Stimulated activated CD8-positive, alpha-beta memory T cell treated with anti-CD3 and anti-CD28 coated beads, Interleukin-7, amount 100 ng/mL, for 4 hours (primary cell): ENCODE data around the gene NFKBIL1.

Experiments used
- DNase-seq, 2 donors: peaks; one replicate each; pipeline ENCODE4 v3.0.0-alpha.2; 2020; ENCODE audit warnings: low read depth in 2 of 2

NFKBIL1 gene

DNA sequence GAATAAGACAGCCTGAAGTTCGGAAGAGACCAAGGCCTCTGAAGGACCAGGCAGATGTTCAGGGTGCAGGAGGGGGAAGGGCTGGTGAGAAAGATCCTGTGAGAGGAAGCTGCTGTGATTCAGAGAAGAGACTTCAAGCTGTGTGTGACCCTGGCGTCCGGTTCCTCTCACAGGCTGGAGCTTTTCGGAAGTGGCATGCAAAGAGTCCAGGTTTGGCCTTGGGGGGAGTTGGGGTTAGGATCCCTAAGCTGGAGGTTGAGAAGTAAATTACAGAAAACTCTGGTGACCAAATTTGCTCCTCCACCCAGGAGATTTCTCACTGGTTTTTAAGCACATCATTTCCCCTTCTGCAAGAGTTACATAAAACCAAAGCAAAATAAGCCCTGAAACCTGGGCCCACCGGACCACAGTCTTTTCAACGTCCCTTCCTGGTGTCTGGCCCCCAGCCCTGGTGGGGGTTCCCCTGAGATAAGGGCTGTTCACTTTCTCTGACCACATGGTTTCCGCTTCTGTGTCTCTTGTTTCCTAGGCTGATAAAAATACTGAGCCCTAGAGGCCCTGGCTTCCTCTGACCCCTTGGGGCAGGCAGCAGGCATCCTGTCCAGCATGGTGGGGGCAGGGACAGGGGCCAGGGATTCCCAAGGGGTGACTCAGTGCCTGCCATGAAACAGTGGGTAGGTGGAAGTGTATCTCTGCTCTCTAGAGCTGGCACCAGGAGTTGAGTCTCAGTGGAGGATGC lies 12.7 kb downstream of the NFKBIL1 start:
- DNase-seq = no peak

DNA sequence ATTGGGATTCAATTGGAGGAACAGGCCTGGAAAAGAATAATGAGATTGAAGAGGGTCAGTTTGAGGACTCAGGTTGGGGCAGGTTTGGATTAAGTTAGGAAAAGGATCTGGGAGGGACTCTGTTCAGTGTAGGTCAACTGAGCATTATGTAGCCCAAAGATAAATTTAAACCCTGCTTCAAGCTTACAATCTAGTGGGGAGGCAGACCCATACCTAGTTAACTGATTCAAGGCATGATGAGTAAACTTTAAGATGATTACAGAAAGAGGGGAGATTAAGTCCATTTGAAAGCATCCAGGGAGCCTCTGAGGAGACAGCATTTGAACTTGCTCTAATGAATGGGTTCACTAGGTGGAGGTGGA lies 13.3 kb downstream of the NFKBIL1 start:
- DNase-seq = no peak

DNA sequence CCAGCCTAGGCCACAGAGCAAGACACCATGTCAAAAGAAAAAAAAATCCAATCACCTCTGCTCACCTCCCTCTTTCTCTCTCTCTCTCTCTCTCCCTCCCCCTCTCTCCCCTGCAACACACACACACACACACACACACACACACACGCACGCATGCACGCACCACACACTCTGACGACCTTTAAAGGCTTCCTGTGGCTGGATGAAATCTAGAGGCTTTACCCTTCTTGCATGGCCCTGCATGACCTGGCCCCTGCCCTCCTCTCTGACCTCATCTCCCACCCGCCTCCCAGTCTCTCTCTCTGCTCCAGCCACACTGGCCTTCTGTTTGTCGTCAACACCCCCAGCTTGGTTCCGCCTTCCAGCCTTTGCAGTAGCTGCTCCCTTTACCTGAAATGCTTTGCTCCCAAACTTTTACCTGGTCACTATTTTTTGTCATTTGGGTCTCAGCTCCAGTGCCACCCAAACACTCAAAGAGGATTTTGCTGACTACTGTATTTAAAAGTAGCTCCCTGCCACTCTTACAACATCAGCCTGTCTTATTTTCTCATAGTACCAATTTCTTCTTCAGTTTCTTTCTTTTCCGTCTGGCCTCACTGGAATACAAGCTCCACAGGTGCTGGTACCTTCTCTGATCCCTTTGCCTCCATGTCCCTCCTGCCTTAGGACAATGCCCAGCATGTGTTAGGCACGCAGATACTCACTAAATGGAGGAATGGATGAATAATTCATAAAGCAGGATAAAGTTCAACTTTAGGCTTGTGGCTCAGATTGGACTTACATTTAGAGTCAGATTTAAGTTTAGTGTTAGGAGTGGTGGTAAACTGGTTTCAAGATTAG lies 20.3 kb downstream of the NFKBIL1 start:
- no peak for DNase-seq

DNA sequence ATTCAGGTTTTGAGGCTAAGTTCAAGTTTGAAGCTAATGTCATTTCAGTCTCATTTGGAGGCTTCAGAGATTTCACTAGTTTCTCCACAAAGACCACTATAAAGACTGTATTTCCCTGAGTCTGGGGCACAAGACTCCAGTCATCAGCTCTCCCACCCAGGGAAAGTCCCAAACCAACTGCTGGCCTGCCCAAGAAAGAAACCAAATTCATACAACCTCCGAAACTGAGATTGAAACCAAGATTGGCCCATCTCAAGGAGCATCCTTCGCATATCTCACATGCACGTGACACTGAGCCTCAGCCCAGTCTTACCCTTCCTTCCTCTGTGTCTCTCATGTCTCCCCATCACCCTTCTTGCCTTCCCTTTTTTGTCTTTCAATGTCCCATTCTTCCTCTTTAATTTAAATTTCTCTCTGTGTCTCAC lies 21.1 kb downstream of the NFKBIL1 start:
- DNase-seq = peak in 1 of 2 donors; percentile 75

DNA sequence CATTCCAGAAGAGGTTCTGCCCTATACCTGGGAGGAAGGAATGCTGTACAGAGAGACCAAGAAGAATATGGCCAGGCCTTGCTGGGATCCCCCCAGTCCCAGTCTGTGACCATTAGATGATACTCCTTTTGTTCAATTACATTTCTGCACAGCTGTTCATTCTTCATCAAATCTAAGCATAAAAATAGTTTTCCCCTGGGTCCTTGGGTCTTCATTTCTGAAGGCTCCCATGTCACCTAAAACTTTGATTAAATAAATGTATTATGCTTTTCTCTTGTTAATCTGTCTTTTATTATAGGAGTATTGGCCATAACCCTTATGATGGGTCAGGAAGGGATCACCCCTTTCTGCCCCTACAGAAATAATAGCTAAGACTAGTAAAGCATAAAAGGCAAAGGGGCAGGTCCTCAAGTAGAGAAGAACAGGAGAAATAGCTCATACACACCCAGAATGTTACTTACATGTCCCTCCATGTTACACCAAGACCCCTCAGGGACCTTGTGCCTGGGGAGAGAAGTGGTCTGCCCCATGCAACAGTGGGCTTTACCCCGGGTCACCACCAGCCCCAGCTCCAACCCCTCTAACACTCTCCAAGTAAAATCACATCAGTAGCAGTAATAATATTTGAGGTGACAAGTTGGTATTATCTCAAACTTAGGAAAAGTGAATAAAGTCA lies 22.6 kb downstream of the NFKBIL1 start:
- no peak for DNase-seq

DNA sequence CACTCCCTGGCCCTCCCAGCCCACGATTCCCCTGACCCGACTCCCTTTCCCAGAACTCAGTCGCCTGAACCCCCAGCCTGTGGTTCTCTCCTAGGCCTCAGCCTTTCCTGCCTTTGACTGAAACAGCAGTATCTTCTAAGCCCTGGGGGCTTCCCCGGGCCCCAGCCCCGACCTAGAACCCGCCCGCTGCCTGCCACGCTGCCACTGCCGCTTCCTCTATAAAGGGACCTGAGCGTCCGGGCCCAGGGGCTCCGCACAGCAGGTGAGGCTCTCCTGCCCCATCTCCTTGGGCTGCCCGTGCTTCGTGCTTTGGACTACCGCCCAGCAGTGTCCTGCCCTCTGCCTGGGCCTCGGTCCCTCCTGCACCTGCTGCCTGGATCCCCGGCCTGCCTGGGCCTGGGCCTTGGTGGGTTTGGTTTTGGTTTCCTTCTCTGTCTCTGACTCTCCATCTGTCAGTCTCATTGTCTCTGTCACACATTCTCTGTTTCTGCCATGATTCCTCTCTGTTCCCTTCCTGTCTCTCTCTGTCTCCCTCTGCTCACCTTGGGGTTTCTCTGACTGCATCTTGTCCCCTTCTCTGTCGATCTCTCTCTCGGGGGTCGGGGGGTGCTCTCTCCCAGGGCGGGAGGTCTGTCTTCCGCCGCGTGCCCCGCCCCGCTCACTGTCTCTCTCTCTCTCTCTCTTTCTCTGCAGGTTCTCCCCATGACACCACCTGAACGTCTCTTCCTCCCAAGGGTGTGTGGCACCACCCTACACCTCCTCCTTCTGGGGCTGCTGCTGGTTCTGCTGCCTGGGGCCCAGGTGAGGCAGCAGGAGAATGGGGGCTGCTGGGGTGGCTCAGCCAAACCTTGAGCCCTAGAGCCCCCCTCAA lies 24.9 kb downstream of the NFKBIL1 start, which contains the start of gene LTA:
Gene LTA, plus strand, starts transcription at position 249 of the 871 bp plus-strand sequence. Its CDS starts 454 bp downstream, at position 703.
- peak; percentile 74 to 77 for DNase-seq

DNA sequence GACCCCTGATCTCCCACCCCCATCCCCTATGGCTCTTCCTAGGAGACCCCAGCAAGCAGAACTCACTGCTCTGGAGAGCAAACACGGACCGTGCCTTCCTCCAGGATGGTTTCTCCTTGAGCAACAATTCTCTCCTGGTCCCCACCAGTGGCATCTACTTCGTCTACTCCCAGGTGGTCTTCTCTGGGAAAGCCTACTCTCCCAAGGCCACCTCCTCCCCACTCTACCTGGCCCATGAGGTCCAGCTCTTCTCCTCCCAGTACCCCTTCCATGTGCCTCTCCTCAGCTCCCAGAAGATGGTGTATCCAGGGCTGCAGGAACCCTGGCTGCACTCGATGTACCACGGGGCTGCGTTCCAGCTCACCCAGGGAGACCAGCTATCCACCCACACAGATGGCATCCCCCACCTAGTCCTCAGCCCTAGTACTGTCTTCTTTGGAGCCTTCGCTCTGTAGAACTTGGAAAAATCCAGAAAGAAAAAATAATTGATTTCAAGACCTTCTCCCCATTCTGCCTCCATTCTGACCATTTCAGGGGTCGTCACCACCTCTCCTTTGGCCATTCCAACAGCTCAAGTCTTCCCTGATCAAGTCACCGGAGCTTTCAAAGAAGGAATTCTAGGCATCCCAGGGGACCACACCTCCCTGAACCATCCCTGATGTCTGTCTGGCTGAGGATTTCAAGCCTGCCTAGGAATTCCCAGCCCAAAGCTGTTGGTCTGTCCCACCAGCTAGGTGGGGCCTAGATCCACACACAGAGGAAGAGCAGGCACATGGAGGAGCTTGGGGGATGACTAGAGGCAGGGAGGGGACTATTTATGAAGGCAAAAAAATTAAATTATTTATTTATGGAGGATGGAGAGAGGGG lies 26.1 kb downstream of the NFKBIL1 start:
- no peak for DNase-seq

DNA sequence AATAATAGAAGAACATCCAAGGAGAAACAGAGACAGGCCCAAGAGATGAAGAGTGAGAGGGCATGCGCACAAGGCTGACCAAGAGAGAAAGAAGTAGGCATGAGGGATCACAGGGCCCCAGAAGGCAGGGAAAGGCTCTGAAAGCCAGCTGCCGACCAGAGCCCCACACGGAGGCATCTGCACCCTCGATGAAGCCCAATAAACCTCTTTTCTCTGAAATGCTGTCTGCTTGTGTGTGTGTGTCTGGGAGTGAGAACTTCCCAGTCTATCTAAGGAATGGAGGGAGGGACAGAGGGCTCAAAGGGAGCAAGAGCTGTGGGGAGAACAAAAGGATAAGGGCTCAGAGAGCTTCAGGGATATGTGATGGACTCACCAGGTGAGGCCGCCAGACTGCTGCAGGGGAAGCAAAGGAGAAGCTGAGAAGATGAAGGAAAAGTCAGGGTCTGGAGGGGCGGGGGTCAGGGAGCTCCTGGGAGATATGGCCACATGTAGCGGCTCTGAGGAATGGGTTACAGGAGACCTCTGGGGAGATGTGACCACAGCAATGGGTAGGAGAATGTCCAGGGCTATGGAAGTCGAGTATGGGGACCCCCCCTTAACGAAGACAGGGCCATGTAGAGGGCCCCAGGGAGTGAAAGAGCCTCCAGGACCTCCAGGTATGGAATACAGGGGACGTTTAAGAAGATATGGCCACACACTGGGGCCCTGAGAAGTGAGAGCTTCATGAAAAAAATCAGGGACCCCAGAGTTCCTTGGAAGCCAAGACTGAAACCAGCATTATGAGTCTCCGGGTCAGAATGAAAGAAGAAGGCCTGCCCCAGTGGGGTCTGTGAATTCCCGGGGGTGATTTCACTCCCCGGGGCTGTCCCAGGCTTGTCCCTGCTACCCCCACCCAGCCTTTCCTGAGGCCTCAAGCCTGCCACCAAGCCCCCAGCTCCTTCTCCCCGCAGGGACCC lies 27.0 kb downstream of the NFKBIL1 start:
- no peak for DNase-seq

DNA sequence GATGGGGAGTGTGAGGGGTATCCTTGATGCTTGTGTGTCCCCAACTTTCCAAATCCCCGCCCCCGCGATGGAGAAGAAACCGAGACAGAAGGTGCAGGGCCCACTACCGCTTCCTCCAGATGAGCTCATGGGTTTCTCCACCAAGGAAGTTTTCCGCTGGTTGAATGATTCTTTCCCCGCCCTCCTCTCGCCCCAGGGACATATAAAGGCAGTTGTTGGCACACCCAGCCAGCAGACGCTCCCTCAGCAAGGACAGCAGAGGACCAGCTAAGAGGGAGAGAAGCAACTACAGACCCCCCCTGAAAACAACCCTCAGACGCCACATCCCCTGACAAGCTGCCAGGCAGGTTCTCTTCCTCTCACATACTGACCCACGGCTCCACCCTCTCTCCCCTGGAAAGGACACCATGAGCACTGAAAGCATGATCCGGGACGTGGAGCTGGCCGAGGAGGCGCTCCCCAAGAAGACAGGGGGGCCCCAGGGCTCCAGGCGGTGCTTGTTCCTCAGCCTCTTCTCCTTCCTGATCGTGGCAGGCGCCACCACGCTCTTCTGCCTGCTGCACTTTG lies 28.0 kb downstream of the NFKBIL1 start, which contains the start of gene TNF:
Gene TNF, plus strand, starts transcription at position 231 of the 567 bp plus-strand sequence. Its CDS starts 177 bp downstream, at position 408.
- DNase-seq = peak; percentile 70 to 82

DNA sequence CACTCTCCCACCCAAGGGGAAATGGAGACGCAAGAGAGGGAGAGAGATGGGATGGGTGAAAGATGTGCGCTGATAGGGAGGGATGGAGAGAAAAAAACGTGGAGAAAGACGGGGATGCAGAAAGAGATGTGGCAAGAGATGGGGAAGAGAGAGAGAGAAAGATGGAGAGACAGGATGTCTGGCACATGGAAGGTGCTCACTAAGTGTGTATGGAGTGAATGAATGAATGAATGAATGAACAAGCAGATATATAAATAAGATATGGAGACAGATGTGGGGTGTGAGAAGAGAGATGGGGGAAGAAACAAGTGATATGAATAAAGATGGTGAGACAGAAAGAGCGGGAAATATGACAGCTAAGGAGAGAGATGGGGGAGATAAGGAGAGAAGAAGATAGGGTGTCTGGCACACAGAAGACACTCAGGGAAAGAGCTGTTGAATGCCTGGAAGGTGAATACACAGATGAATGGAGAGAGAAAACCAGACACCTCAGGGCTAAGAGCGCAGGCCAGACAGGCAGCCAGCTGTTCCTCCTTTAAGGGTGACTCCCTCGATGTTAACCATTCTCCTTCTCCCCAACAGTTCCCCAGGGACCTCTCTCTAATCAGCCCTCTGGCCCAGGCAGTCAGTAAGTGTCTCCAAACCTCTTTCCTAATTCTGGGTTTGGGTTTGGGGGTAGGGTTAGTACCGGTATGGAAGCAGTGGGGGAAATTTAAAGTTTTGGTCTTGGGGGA lies 28.7 kb downstream of the NFKBIL1 start:
- DNase-seq = no peak

DNA sequence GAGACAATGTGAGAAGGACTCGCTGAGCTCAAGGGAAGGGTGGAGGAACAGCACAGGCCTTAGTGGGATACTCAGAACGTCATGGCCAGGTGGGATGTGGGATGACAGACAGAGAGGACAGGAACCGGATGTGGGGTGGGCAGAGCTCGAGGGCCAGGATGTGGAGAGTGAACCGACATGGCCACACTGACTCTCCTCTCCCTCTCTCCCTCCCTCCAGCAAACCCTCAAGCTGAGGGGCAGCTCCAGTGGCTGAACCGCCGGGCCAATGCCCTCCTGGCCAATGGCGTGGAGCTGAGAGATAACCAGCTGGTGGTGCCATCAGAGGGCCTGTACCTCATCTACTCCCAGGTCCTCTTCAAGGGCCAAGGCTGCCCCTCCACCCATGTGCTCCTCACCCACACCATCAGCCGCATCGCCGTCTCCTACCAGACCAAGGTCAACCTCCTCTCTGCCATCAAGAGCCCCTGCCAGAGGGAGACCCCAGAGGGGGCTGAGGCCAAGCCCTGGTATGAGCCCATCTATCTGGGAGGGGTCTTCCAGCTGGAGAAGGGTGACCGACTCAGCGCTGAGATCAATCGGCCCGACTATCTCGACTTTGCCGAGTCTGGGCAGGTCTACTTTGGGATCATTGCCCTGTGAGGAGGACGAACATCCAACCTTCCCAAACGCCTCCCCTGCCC lies 29.6 kb downstream of the NFKBIL1 start:
- DNase-seq = no peak

DNA sequence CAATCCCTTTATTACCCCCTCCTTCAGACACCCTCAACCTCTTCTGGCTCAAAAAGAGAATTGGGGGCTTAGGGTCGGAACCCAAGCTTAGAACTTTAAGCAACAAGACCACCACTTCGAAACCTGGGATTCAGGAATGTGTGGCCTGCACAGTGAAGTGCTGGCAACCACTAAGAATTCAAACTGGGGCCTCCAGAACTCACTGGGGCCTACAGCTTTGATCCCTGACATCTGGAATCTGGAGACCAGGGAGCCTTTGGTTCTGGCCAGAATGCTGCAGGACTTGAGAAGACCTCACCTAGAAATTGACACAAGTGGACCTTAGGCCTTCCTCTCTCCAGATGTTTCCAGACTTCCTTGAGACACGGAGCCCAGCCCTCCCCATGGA lies 30.2 kb downstream of the NFKBIL1 start:
- DNase-seq = no peak

DNA sequence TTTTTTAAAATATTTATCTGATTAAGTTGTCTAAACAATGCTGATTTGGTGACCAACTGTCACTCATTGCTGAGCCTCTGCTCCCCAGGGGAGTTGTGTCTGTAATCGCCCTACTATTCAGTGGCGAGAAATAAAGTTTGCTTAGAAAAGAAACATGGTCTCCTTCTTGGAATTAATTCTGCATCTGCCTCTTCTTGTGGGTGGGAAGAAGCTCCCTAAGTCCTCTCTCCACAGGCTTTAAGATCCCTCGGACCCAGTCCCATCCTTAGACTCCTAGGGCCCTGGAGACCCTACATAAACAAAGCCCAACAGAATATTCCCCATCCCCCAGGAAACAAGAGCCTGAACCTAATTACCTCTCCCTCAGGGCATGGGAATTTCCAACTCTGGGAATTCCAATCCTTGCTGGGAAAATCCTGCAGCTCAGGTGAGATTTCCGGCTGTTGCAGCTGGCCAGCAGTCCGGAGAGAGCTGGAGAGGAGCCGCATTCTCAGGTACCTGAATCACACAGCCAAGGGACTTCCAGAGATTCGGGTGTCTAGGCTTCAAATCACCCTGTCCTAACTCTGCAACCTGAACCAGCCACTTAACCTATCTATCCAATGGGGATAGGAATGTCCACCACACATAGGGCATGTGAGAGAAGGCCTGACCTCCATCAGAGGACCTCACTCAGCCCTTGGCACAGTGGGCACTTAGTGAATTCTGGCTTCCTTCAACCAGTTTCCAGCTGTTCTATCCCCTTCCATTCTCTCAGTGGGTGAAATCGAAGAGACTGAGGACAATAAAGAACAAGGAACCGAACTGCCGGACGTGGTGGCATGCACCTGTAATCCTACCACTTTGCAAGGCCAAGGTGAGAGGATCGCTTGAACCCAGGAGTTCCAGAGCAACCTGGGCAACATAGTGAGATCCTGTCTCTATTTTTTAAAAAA lies 31.0 kb downstream of the NFKBIL1 start:
- DNase-seq = no peak

DNA sequence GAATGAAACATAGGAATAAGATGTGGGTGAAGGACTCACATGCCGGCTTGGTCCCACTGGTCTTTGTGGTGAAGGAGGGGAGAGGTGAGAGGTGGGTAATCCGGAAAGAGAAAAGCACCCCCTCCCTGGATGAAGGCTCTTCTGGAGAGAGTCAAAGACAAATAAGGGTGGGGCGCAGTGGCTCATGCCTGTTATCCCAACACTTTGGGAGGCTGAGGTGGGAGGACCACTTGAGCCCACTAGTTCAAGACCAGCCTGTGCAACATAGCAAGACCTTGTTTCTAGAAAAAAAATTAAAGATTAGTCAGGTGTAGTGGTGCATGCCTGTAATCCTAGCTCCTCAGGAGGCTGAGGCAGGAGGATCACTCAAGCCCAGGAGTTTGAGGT lies 31.7 kb downstream of the NFKBIL1 start:
- DNase-seq = no peak

DNA sequence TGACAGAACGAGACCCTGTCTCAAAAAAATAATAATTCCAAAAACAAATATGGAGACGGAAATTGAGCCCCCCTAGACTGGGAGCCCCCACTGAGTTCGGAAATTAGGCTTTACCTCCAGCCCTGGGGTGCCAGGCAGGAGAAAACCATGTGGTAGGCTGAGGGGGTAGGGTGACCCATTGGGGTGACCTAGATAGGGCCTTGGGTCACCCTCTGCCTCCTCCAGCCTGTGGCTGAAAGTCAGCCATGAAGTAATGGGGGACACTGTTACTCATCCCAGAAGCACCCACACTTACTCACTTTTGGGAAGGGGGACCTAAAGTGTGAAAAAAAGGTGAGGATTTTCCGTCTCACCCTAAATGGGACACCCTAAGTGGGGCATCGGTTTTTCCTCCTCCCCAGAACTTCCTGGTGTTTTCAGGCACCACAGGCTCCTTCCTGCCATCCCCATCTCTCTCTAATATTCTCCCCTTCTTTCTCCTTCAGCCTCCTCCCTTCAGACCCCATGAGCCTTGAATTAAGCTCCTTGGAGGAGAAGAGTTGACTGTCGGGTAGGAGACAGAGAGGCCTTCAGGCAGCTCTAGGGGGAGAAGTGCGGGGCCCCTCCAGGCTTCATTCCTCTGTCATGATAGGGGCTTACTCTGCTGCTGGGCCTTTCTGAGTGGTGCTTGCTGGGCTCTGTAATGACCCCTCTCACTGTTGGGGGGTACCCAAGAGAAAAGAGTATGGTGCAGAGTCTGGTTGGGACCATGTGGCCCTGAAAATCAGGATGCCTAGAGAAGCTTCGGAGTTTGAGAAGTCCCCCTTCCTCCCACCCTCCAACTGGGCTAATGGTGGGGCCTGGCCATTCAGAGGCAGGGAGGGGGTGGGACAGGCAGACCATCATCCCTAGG lies 32.4 kb downstream of the NFKBIL1 start:
- no peak for DNase-seq

DNA sequence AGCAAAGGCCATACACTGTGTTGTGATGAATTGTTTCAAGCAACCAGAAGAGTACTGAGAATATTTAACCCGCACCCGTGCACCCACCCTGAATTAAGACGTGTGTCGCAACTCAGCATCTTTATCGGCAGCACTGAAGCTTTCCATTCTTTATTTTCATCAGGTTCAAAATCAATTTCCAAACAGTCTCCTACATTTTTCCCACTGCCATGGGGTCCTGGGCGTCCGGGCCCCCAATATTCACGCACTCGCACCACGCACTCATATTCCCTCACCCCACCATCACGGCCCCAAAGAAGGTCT lies 33.0 kb downstream of the NFKBIL1 start:
- no peak for DNase-seq
